ENCODE data around the gene TNFRSF4.

- TF ChIP-seq CTCF (IDR thresholded peaks at IDR 0.05) (no peak), POLR2AphosphoS5 (IDR thresholded peaks at IDR 0.05; ENCODE audit: low read depth, low read length) (no peak), TCF7L2 (IDR thresholded peaks at IDR 0.05; ENCODE audit: low read depth, low read length) (no peak), SIN3A (IDR thresholded peaks at IDR 0.05; ENCODE audit: borderline replicate concordance, insufficient read depth, low read depth, low read length) (no peak)
- TF ChIP-seq, protein P1, sequence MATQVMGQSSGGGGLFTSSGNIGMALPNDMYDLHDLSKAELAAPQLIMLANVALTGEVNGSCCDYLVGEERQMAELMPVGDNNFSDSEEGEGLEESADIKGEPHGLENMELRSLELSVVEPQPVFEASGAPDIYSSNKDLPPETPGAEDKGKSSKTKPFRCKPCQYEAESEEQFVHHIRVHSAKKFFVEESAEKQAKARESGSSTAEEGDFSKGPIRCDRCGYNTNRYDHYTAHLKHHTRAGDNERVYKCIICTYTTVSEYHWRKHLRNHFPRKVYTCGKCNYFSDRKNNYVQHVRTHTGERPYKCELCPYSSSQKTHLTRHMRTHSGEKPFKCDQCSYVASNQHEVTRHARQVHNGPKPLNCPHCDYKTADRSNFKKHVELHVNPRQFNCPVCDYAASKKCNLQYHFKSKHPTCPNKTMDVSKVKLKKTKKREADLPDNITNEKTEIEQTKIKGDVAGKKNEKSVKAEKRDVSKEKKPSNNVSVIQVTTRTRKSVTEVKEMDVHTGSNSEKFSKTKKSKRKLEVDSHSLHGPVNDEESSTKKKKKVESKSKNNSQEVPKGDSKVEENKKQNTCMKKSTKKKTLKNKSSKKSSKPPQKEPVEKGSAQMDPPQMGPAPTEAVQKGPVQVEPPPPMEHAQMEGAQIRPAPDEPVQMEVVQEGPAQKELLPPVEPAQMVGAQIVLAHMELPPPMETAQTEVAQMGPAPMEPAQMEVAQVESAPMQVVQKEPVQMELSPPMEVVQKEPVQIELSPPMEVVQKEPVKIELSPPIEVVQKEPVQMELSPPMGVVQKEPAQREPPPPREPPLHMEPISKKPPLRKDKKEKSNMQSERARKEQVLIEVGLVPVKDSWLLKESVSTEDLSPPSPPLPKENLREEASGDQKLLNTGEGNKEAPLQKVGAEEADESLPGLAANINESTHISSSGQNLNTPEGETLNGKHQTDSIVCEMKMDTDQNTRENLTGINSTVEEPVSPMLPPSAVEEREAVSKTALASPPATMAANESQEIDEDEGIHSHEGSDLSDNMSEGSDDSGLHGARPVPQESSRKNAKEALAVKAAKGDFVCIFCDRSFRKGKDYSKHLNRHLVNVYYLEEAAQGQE (IDR thresholded peaks at IDR 0.05; ENCODE audit: insufficient read depth in 1 of 2, low read depth in 2 of 2, low read length in 1 of 2) = no peak
Observed at GRCh38 chr1:1259951-1260600, 46.1 kb upstream of the TNFRSF4 start.

All from Panc1 (cell line).